ENCODE measurements around the gene SKIC2.

- TF ChIP-seq CTCF (IDR thresholded peaks at IDR 0.05; ENCODE audit: insufficient read depth, low read length) (no peak), REST (IDR thresholded peaks at IDR 0.05; ENCODE audit: insufficient replicate concordance, low read depth) (no peak), SPI1 (IDR thresholded peaks at IDR 0.05; ENCODE audit: borderline replicate concordance, low read depth) (no peak), POLR2AphosphoS5 (IDR thresholded peaks at IDR 0.05; ENCODE audit: low read depth) (no peak), GABPA (IDR thresholded peaks at IDR 0.05; ENCODE audit: low read depth) (no peak)
Observed at GRCh38 chr6:31949926-31950548, 8.9 kb upstream of the SKIC2 start.

Measured in HL-60 (cell line).